ENCODE data around the gene RPH3AL.

GRCh38 chr17:337453-337852 is 15.2 kb downstream of the RPH3AL start:
- TF ChIP-seq POLR2A (IDR thresholded peaks at IDR 0.05) (no peak), CTCF (IDR thresholded peaks at IDR 0.05 in 4 of 5, conservative IDR thresholded peaks at IDR 0.05 in 1 of 5) (no peak)

Measured in gastrocnemius medialis (tissue), 4 donors.